Activated CD8-positive, alpha-beta memory T cell treated with anti-CD3 and anti-CD28 coated beads for 48 hours (primary cell): ENCODE measurements around the gene B3GNT2.
"Not testable (repeated sequence)": the region's sequence is repeated elsewhere in the genome, so short reads cannot be mapped to it uniquely, and the experiment has no call there.

Source experiments
- DNase-seq, 3 experiments: peaks; one replicate each; pipeline ENCODE4 v3.0.0-alpha.2; 2020; ENCODE audit warnings: low read depth in 2 of 3, low spot score in 2 of 3

The B3GNT2 gene

DNA sequence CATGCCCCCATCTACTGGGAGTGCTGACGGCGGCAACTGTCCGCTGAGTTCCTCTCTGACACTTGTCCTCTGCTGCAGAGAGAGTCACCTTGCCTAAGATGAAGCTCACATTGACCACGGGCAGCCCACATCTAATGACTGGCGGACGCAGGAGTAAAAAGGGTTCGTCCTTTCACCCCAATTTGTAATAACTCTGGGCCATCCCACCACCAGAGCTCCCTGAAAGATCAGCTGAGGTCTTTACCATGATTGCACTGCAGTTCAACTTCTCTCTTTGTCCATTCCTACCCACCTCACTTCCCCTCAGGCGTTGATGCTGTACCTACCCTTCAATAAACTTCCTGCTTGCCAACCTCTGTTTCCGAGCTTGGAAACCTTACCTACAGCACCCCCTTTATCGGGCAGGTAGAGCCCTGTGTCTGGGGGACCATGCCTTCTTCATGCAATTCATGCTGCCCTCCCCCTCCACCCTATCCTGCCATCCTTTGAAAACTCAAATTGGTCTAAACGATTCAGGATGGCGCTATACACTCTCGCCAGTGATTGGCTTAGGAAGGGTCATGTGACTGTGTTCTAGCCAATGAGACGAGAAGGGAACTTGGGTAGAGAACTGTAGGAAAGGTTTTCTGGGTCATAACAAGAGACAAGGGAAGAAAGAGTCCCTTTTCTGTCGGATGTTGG is 10.3 kb upstream of the B3GNT2 start:
- DNase-seq = no peak

DNA sequence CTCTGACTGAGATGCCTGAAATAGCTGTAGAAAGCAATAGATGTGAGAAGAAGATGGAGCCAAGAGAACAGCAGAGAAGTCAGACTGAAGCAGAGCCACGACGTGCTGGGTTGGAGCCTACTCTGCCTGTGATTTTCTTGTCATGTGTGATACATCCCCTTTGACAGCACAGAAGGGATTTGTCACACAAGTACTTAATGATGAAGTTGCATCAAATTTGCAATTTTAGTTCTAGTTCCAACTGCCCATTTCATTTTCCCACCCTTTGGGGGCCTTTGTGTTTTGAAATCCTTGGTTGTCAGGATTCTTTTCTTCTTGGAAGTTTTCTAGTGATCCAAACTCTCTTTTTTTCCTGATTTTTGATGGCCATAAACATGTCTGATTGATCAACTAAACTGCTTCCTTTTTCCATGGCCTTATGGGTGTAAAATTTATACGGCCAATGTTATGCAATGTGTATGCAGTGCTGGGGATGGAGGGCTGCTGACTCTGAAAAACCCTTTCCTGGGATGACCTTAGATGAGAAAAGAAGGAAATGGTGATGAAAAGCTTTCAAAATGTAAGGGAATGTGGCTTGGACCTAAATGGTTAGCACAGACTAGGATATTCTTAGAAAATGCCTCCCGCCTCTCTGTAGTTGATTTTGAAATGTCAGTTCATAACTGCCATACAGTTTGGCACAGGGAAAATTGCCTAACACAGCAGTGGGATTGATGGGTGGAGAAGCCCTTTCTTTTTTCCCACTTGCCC is 9.6 kb upstream of the B3GNT2 start:
- DNase-seq = no peak

DNA sequence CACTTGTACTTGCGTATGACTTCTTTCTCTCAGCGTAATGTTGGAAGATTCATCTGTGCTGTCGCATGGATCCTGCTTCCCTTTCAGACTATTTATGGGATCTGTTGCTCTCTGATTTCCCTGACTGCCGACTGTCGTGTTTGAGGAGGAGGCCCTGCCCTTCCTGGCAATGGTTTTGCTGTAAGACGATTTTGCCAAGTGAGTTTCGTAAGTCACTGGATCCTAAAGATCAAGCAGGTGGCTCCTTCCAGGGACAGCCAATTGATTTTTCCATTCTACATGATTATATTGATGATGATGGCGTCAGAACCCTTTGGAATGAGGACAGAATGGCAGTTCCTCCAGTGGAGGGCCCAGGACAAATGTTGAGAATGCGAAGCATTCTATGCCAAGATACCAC is 8.7 kb upstream of the B3GNT2 start:
- DNase-seq = no peak

- no peak for DNase-seq
Observed at GRCh38 chr2:62188416-62188815, 7.5 kb upstream of the B3GNT2 start.

- DNase-seq = no peak
Observed at GRCh38 chr2:62189196-62189595, 6.7 kb upstream of the B3GNT2 start.

GRCh38 chr2:62192811-62193210 is 3.1 kb upstream of the B3GNT2 start:
- no peak for DNase-seq

- no peak for DNase-seq
Observed at GRCh38 chr2:62194558-62195420, 1.1 kb upstream of the B3GNT2 start.

DNA sequence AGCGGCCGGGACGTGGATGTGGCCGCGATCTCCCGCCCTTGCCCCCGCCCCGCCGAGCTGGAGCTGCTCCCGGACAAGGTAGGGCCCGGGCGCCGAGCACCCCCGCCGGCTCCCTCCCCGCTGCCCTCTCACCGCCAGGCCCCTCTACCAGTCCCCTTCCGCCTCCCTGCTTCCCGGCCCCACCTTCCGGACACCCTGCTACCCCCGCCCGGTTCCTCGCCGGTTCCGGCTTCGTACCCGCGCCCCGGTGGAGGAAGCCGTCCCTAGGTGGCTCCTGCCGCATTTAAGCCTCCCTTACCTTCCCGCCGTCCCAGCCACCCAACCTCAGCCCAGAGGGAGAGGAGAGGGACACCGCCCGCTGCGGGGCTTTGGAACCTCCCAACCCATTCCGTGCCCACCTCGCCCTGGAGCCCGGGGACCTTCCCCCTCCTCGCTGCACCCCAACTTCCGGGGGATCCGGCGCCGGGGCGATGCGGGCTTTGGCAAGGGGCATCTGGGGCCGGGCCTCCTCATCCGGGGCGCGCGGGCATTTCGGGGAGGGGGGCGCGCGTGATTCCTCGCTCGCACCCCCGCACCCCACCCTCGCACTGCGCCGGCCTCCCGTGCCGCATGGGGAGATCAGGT is 475 bp downstream of the B3GNT2 start:
- peak; percentile 26 to 50 (median 36) for DNase-seq

- DNase-seq = peak in 2 of 3 experiments; percentile 30 to 33
Observed at GRCh38 chr2:62197011-62197924, 1.4 kb downstream of the B3GNT2 start.

- no peak for DNase-seq
Observed at GRCh38 chr2:62197925-62198633, 2.2 kb downstream of the B3GNT2 start.

- not testable (repeated sequence) for DNase-seq
Observed at GRCh38 chr2:62198854-62199253, 2.9 kb downstream of the B3GNT2 start.

GRCh38 chr2:62199392-62200125 is 3.6 kb downstream of the B3GNT2 start:
- DNase-seq = no peak

GRCh38 chr2:62200291-62200841 is 4.5 kb downstream of the B3GNT2 start:
- no peak for DNase-seq

- DNase-seq = no peak
Observed at GRCh38 chr2:62200868-62201267, 5.0 kb downstream of the B3GNT2 start.

- DNase-seq = no peak
Observed at GRCh38 chr2:62201307-62201706, 5.4 kb downstream of the B3GNT2 start.

DNA sequence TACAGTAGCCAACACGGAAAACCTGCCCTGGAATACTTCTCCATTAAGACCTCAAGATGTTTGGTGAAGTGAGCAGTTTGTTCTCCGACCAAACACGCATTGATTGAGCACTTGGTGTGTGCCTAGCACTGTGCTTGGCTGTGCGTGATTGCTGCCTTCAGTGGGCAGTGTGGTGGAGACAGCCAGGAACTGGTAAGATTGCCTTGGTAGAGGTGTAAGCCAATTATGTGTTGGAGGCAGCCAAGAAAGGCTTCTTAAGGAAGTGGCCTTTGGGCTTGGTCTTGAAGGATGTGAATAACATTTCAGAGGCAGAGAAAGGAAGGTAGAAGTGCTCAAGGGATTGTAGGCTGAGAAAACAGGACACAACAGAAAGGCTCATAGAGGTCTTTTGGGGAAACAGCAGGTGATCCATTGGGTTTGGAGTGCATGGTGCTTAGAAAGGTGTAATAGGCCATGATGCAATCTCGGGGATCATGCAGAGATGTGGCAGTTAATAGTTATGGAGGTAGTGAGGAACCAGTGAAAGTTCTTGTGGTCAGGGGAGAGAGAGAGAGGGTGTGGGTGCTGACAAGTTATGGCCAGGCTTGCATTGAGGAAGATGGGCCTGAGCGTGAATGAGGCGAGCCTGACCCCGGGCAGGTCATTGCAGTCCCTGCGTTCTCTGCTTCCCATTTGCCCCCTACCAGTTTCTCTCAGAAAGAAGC is 6.3 kb downstream of the B3GNT2 start:
- no peak for DNase-seq

DNA sequence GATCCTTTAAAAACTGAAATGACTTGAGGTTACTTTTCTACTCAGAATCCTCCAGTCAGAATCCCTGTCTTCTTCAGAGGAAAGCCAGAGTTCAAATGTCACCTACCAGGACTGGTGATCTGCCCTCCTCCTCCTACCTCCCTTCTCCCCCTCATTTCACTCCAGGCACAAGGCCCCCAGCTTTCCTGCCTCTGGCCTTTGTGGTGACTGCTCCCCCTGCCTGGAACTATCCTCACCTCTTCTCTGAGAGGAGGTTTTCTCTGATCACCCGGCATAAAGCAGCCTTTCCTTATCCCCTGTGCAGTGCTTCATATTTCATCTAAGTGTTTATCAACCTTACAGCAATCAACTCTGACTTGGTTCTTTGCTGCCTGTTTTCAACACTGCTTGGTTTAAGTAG is 6.8 kb downstream of the B3GNT2 start:
- DNase-seq = no peak

DNA sequence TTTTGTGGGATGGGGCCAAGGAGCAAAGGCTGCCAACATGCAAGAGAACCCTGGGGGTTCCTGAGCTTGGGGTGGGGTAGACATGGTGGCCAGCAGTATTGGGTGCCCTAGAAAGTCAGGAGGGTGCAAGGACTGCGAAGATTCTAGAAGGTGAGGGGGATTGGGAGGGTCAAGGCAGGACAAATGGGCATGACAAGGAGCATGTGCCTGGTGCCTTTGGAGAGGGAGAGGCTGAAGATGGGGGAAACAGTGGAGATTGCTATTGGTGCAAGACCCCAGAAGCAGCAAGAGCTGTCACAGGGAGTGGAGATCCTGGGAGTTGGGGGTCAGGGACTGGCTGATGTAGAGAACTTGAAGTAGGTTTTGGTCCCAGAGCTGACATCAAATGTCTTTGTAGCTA is 7.5 kb downstream of the B3GNT2 start:
- DNase-seq = no peak
